Measurements from ENCODE around the gene GPER1. TPM values are rescaled to one million over a fixed set of nuclear protein-coding genes. Genes with fewer than 3 reads are reported as not detected.

Gene GPER1
- total RNA-seq, 2 donors from 2014 or later, result 3.9 to 5.3 TPM

- H3K27me3 ChIP-seq (replicated peaks; ENCODE audit: insufficient read depth), result no peaks in the 10 kb centered on the region
Observed at GRCh38 chr7:1103009-1103788, 15.3 kb downstream of the GPER1 start.

GRCh38 chr7:1103789-1104515 is 16.0 kb downstream of the GPER1 start:
- no peak for ATAC-seq (ENCODE audit: insufficient number of reproducible peaks, low FRiP score, low read depth)
- no peak overlapping the region for H3K4me3 ChIP-seq

More at GRCh38 chr7:1103009-1103788, 15.3 kb downstream of the GPER1 start:
- ATAC-seq (ENCODE audit: insufficient number of reproducible peaks, low FRiP score, low read depth) (no peak), DNase-seq (ENCODE audit: low spot score) (no peak)
- TF ChIP-seq, protein P1, sequence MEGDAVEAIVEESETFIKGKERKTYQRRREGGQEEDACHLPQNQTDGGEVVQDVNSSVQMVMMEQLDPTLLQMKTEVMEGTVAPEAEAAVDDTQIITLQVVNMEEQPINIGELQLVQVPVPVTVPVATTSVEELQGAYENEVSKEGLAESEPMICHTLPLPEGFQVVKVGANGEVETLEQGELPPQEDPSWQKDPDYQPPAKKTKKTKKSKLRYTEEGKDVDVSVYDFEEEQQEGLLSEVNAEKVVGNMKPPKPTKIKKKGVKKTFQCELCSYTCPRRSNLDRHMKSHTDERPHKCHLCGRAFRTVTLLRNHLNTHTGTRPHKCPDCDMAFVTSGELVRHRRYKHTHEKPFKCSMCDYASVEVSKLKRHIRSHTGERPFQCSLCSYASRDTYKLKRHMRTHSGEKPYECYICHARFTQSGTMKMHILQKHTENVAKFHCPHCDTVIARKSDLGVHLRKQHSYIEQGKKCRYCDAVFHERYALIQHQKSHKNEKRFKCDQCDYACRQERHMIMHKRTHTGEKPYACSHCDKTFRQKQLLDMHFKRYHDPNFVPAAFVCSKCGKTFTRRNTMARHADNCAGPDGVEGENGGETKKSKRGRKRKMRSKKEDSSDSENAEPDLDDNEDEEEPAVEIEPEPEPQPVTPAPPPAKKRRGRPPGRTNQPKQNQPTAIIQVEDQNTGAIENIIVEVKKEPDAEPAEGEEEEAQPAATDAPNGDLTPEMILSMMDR (IDR thresholded peaks at IDR 0.05), result no peak
- Histone ChIP-seq H3K4me3 (no peak overlapping the region), H3K9me3 (no peaks in the 10 kb centered on the region), H3K36me3 (no peaks in the 10 kb centered on the region), H3K4me1 (ENCODE audit: control insufficient read depth in 1 of 2, low read depth in 2 of 2) (peaks cover 10 to 19% of the 10 kb centered on the region in 2 donors), H3K27ac (no peak overlapping the region)

GRCh38 chr7:1104516-1105179 is 16.7 kb downstream of the GPER1 start:
- TF ChIP-seq, protein P1 (IDR thresholded peaks at IDR 0.05), result no peak
- DNase-seq (ENCODE audit: low spot score), result no peak
- Histone ChIP-seq H3K4me3 (no peak overlapping the region), H3K4me1 (ENCODE audit: control insufficient read depth in 1 of 2, low read depth in 2 of 2) (peaks cover 10 to 19% of the 10 kb centered on the region in 2 donors), H3K36me3 (no peaks in the 10 kb centered on the region), H3K27me3 (replicated peaks; ENCODE audit: insufficient read depth) (no peaks in the 10 kb centered on the region), H3K27ac (no peak overlapping the region), H3K9me3 (no peaks in the 10 kb centered on the region)
- no peak for ATAC-seq (ENCODE audit: insufficient number of reproducible peaks, low FRiP score, low read depth)

More at GRCh38 chr7:1103789-1104515, 16.0 kb downstream of the GPER1 start:
- TF ChIP-seq, protein P1 (IDR thresholded peaks at IDR 0.05), result no peak
- H3K27ac ChIP-seq, result no peak overlapping the region
- H3K36me3 ChIP-seq, result no peaks in the 10 kb centered on the region
- peaks cover 10 to 19% of the 10 kb centered on the region in 2 donors for H3K4me1 ChIP-seq (ENCODE audit: control insufficient read depth in 1 of 2, low read depth in 2 of 2)
- DNase-seq (ENCODE audit: low spot score), result no peak
- H3K9me3 ChIP-seq, result no peaks in the 10 kb centered on the region
- H3K27me3 ChIP-seq (replicated peaks; ENCODE audit: insufficient read depth), result no peaks in the 10 kb centered on the region

GRCh38 chr7:1105189-1105588 is 17.3 kb downstream of the GPER1 start:
- TF ChIP-seq, protein P1 (IDR thresholded peaks at IDR 0.05), result no peak
- Histone ChIP-seq H3K4me1 (ENCODE audit: control insufficient read depth in 1 of 2, low read depth in 2 of 2) (peaks cover 10 to 19% of the 10 kb centered on the region in 2 donors), H3K9me3 (no peaks in the 10 kb centered on the region), H3K27ac (no peak overlapping the region), H3K27me3 (replicated peaks; ENCODE audit: insufficient read depth) (no peaks in the 10 kb centered on the region), H3K4me3 (no peak overlapping the region), H3K36me3 (no peaks in the 10 kb centered on the region)
- ATAC-seq (ENCODE audit: insufficient number of reproducible peaks, low FRiP score, low read depth), result no peak
- no peak for DNase-seq (ENCODE audit: low spot score)
